GM21786 (cell line): ENCODE data around the gene GIMAP7.

ENCODE experiments used
- ATAC-seq: cut with Tn5 transposase; IDR thresholded peaks from one replicate; pipeline ENCODE4 v1.9.1; 2021; ENCODE audit not compliant: unreplicated experiment

Gene GIMAP7

DNA sequence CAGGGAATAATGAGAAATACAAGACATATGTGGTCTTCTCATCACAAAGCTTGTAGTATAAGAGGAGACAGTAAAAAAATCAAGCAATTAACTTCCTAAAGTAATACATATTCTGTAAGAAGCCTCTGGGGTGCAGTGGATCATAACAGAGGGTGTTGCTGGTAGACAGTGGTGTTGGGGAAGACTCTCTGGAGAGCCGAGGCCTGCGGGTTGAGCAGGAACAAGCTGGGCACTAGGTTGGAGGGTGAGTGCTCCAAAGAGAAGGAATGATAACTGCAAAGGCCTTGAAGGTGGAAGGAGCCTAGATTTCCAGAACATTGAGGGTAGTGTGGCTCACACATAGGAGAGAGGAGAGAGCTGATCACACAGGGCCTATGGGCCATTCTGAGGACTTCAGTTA is 54.0 kb downstream of the GIMAP7 start:
- ATAC-seq = no peak

GRCh38 chr7:150569245-150569955 is 54.7 kb downstream of the GIMAP7 start:
- ATAC-seq = no peak
